ENCODE measurements around the gene RBM27.
"Not testable (repeated sequence)": the region's sequence is repeated elsewhere in the genome, so short reads cannot be mapped to it uniquely, and the experiment has no call there.

Gene RBM27

GRCh38 chr5:146203011-146203871, at the start of gene RBM27:
Gene RBM27, plus strand, starts transcription at chr5:146203605. Its CDS starts 161 bp downstream, at chr5:146203766.
- peak; percentile 98 for DNase-seq

GRCh38 chr5:146158255-146158654, 45.1 kb upstream of the RBM27 start:
- no peak for DNase-seq

- no peak for DNase-seq
Observed at GRCh38 chr5:146164382-146164781, 39.0 kb upstream of the RBM27 start.

GRCh38 chr5:146165460-146165859, 37.9 kb upstream of the RBM27 start:
- no peak for DNase-seq

GRCh38 chr5:146165903-146166302, 37.5 kb upstream of the RBM27 start:
- no peak for DNase-seq

- no peak for DNase-seq
Observed at GRCh38 chr5:146169076-146169475, 34.3 kb upstream of the RBM27 start.

GRCh38 chr5:146173049-146173448, 30.4 kb upstream of the RBM27 start:
- DNase-seq: not testable (repeated sequence)

GRCh38 chr5:146173597-146173996, 29.8 kb upstream of the RBM27 start:
- DNase-seq: no peak

GRCh38 chr5:146176805-146177204, 26.6 kb upstream of the RBM27 start:
- DNase-seq: no peak

GRCh38 chr5:146179696-146180095, 23.7 kb upstream of the RBM27 start:
- no peak for DNase-seq

GRCh38 chr5:146183403-146183802, 20.0 kb upstream of the RBM27 start:
- DNase-seq: not testable (repeated sequence)

- no peak for DNase-seq
Observed at GRCh38 chr5:146185161-146185560, 18.2 kb upstream of the RBM27 start.

GRCh38 chr5:146188358-146188757, 15.0 kb upstream of the RBM27 start:
- DNase-seq: no peak

- no peak for DNase-seq
Observed at GRCh38 chr5:146192571-146193043, 10.8 kb upstream of the RBM27 start.

GRCh38 chr5:146193285-146193684, 10.1 kb upstream of the RBM27 start:
- no peak for DNase-seq

- DNase-seq: not testable (repeated sequence)
Observed at GRCh38 chr5:146194997-146195396, 8.4 kb upstream of the RBM27 start.

GRCh38 chr5:146196459-146197048, 6.9 kb upstream of the RBM27 start:
- DNase-seq: no peak

- DNase-seq: no peak
Observed at GRCh38 chr5:146199176-146199815, 4.1 kb upstream of the RBM27 start.

- not testable (repeated sequence) for DNase-seq
Observed at GRCh38 chr5:146201795-146202194, 1.6 kb upstream of the RBM27 start.

- DNase-seq: no peak
Observed at GRCh38 chr5:146203872-146204192, 427 bp downstream of the RBM27 start.

- DNase-seq: no peak
Observed at GRCh38 chr5:146205499-146206202, 2.2 kb downstream of the RBM27 start.

- DNase-seq: no peak
Observed at GRCh38 chr5:146206257-146206656, 2.9 kb downstream of the RBM27 start.

- DNase-seq: no peak
Observed at GRCh38 chr5:146208916-146209522, 5.6 kb downstream of the RBM27 start.
